DND-41 (cell line): ENCODE results near the gene TOE1.
"Not testable (repeated sequence)": the region's sequence is repeated elsewhere in the genome, so short reads cannot be mapped to it uniquely, and the experiment has no call there.

Experiments used
- EZH2 ChIP-seq: IDR thresholded peaks from 3 replicates; pipeline ENCODE4 v1.6.1; 2012; ENCODE audit warnings: borderline replicate concordance, low read depth, mild to moderate bottlenecking, moderate library complexity, low read length, inconsistent platforms; ENCODE audit not compliant: severe bottlenecking
- TF ChIP-seq, protein P1 (sequence below): IDR thresholded peaks from 2 replicates; pipeline ENCODE4 v1.5.1; 2012; ENCODE audit warnings: borderline replicate concordance, low read length, moderate library complexity, mild to moderate bottlenecking; ENCODE audit not compliant: poor library complexity, severe bottlenecking; ENCODE audit errors: extremely low read depth

DNA sequence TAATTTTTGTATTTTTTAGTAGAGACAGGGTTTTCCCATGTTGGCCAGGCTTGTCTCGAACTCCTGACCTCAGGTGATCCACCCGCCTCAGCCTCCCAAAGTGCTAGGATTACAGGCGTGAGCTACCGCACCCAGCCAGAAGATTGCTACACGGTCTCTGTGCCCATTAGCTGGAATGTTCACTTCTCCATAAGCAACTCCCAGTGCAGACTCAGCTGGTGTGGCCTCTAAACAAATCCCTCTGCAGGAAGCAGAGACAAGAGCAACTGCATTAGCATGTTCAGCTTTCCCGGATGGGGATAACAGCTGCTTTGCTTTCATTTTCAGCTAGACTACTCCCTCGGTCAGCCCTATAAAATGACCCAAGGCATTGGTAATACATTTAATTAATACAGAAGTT, 21.0 kb downstream of the TOE1 start:
- TF ChIP-seq, protein P1, sequence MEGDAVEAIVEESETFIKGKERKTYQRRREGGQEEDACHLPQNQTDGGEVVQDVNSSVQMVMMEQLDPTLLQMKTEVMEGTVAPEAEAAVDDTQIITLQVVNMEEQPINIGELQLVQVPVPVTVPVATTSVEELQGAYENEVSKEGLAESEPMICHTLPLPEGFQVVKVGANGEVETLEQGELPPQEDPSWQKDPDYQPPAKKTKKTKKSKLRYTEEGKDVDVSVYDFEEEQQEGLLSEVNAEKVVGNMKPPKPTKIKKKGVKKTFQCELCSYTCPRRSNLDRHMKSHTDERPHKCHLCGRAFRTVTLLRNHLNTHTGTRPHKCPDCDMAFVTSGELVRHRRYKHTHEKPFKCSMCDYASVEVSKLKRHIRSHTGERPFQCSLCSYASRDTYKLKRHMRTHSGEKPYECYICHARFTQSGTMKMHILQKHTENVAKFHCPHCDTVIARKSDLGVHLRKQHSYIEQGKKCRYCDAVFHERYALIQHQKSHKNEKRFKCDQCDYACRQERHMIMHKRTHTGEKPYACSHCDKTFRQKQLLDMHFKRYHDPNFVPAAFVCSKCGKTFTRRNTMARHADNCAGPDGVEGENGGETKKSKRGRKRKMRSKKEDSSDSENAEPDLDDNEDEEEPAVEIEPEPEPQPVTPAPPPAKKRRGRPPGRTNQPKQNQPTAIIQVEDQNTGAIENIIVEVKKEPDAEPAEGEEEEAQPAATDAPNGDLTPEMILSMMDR = not testable (repeated sequence)
- not testable (repeated sequence) for TF ChIP-seq EZH2
